Smooth muscle cell (in vitro differentiated cells): ENCODE data around the gene SETD4. TPM values are rescaled to one million over a fixed set of nuclear protein-coding genes. Genes with fewer than 3 reads are reported as not detected.

Experiments
- DNase-seq: peaks from one replicate; lab custom pipeline; 2025; ENCODE audit not compliant: unreplicated experiment; lab: John Stamatoyannopoulos, UW
- H2AFZ ChIP-seq: fragments of 200-600 bp; sonication (generic); 2 replicates; pipeline ENCODE4 v1.6.0; 2016; ENCODE audit warnings: antibody characterized with exemption, low read depth, mild to moderate bottlenecking
- H3F3A ChIP-seq: fragments of 200-600 bp; sonication (generic); 2 replicates; pipeline ENCODE4 v1.6.0; 2017; ENCODE audit warnings: antibody characterized with exemption, low read depth
- H3K27ac ChIP-seq: fragments of 200-600 bp; sonication (generic); 2 replicates; pipeline ENCODE4 v1.5.1; 2016; ENCODE audit warnings: low read depth, mild to moderate bottlenecking
- H3K27me3 ChIP-seq: fragments of 200-600 bp; sonication (generic); 2 replicates; pipeline ENCODE4 v1.6.1; 2016; ENCODE audit warnings: low read depth, mild to moderate bottlenecking
- H3K36me3 ChIP-seq: fragments of 200-600 bp; sonication (generic); 2 replicates; pipeline ENCODE4 v1.5.1; 2016; ENCODE audit warnings: low read depth
- H3K4me1 ChIP-seq: fragments of 200-600 bp; sonication (generic); 2 replicates; pipeline ENCODE4 v1.5.1; 2016; ENCODE audit warnings: low read depth
- H3K4me2 ChIP-seq: fragments of 200-600 bp; sonication (generic); 2 replicates; pipeline ENCODE4 v1.6.0; 2016; ENCODE audit warnings: mild to moderate bottlenecking
- H3K4me3 ChIP-seq: fragments of 200-600 bp; sonication (generic); 2 replicates; pipeline ENCODE4 v1.5.1; 2016; ENCODE audit warnings: mild to moderate bottlenecking
- H3K79me2 ChIP-seq: fragments of 200-600 bp; sonication (generic); 2 replicates; pipeline ENCODE4 v1.6.0; 2016; ENCODE audit warnings: low read depth, mild to moderate bottlenecking
- H3K9ac ChIP-seq: fragments of 200-600 bp; sonication (generic); 2 replicates; pipeline ENCODE4 v1.6.0; 2016; ENCODE audit warnings: low read depth
- H3K9me3 ChIP-seq: fragments of 200-600 bp; sonication (generic); replicated peaks from 2 replicates; pipeline ENCODE4 v1.5.1; 2016; ENCODE audit warnings: low read depth
- H4K20me1 ChIP-seq: fragments of 200-600 bp; sonication (generic); 2 replicates; pipeline ENCODE4 v1.6.0; 2016; ENCODE audit warnings: low read depth
- CTCF ChIP-seq: fragments of 200-600 bp; sonication (generic); IDR thresholded peaks from 2 replicates; pipeline ENCODE4 v1.5.1; 2017; ENCODE audit warnings: borderline replicate concordance, mild to moderate bottlenecking, antibody characterized with exemption; ENCODE audit not compliant: insufficient read depth, poor library complexity, severe bottlenecking
- WGBS: methylation state at CpG from one replicate; pipeline ENCODE4 v1.1.7; 2016; ENCODE audit warnings: low lambda C conversion rate; 5-methylcytosine and 5-hydroxymethylcytosine counted together
- polyA plus RNA-seq: library from polyadenylated mRNA; unstranded; fragments of >200 nt; fragmentation: Nextera tagmentation; extraction: Ambion mirVana; gene quantifications from 2 replicates; pipeline ENCODE4 v1.2.1, GENCODE V29; 2016
- total RNA-seq: library from RNA; depleted of rRNA; stranded (reverse); fragments of >200 nt; gene quantifications from 2 replicates; pipeline ENCODE4 v1.2.3, GENCODE V29; 2014

Gene SETD4
- total and polyA plus RNA-seq, 2 experiments from 2014 or later, result 10.0 to 18.7 TPM

DNA sequence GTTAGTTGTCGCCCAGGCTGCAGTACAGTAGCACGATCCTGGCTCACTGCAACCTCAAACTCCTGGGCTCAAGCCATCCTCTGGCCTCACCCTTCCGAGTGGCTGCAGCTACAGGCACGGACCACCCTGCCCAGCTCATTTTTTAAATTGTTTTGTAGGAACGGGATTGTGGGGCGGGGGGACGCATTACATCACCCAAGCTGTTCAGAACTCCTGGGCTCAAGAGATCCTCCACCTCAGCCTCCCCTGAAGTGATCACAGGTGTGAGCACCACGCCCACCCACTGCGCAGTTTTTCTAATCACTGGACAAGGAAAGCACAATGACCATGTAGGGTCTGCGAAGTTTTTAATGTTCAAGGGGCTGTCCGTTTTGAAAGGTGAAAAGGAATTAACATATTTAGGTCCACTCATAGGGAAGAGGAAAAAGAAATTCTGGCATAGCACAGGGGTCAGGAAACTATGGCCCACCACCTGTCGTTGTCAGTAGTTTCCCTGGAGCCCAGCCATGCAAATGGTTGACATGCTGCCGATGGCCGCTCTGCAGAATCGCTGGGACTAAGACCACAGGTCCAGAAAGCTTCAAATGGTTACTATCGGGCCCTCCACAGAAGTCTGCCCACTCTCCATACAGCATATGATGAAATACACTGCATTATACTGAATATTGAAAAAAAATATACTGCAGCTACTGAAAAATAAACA lies 26.0 kb downstream of the SETD4 start:
- TF ChIP-seq CTCF, result no peak
- no peak overlapping the region for H2AFZ ChIP-seq
- no peaks in the 10 kb centered on the region for H3K9me3 ChIP-seq
- H3K9ac ChIP-seq, result no peak overlapping the region
- no peaks in the 10 kb centered on the region for H3K27me3 ChIP-seq
- H4K20me1 ChIP-seq, result no peaks in the 10 kb centered on the region
- H3K27ac ChIP-seq, result no peak overlapping the region
- H3K79me2 ChIP-seq, result no peaks in the 10 kb centered on the region
- WGBS, result 87% methylated on average over 16 of the region's 16 CpGs
- H3K36me3 ChIP-seq, result no peaks in the 10 kb centered on the region
- H3F3A ChIP-seq, result no peaks in the 10 kb centered on the region
- DNase-seq, result no peak
- H3K4me1 ChIP-seq, result no peaks in the 10 kb centered on the region
- no peak overlapping the region for H3K4me3 ChIP-seq
- no peak overlapping the region for H3K4me2 ChIP-seq

DNA sequence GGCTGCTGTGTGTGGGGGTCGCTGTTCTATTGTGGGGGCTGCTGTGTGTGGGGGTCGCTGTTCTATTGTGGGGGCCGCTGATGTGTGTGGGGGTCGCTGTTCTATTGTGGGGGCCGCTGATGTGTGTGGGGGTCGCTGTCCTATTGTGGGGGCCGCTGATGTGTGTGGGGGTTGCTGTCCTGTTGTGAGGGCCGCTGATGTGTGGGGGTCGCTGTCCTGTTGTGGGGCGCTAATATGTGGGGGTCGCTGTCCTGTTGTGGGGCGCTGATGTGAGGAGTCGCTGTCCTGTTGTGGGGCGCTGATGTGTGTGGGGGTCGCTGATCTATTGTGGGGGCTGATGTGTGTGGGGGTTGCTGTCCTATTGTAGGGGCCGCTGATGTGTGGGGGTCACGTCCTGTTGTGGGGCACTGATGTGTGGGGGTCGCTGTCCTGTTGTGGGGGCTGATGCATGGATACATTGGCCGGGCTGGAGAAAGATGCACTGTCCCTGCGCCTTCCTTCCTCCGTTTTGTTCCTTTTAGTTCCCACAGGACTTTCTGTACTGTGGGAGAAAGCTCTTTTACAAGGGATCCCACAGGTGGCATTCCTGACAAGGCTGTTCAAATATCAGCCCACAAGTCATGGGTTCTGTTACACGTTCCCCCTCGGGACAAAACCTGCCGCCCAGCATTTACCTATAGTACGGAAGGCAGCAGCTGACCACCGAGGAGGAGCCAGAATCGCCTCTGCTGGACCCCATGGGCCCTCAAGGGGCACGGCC lies 27.5 kb downstream of the SETD4 start:
- no peaks in the 10 kb centered on the region for H4K20me1 ChIP-seq
- H3K9me3 ChIP-seq, result no peaks in the 10 kb centered on the region
- no peak for DNase-seq
- H3K4me1 ChIP-seq, result no peaks in the 10 kb centered on the region
- no peak overlapping the region for H3K27ac ChIP-seq
- H3K9ac ChIP-seq, result no peak overlapping the region
- no peaks in the 10 kb centered on the region for H3K27me3 ChIP-seq
- H3F3A ChIP-seq, result no peaks in the 10 kb centered on the region
- no peaks in the 10 kb centered on the region for H3K79me2 ChIP-seq
- WGBS, result 93% methylated on average over 24 of the region's 28 CpGs
- no peak overlapping the region for H3K4me2 ChIP-seq
- no peak overlapping the region for H2AFZ ChIP-seq
- no peaks in the 10 kb centered on the region for H3K36me3 ChIP-seq
- no peak overlapping the region for H3K4me3 ChIP-seq
- no peak for TF ChIP-seq CTCF

- TF ChIP-seq CTCF, result no peak
- Histone ChIP-seq H3K27me3 (no peaks in the 10 kb centered on the region), H2AFZ (no peak overlapping the region), H4K20me1 (no peaks in the 10 kb centered on the region), H3K4me3 (no peak overlapping the region), H3K4me1 (no peaks in the 10 kb centered on the region), H3K9ac (no peak overlapping the region), H3K36me3 (no peaks in the 10 kb centered on the region), H3K79me2 (no peaks in the 10 kb centered on the region), H3K27ac (no peak overlapping the region), H3K9me3 (no peaks in the 10 kb centered on the region), H3F3A (no peaks in the 10 kb centered on the region), H3K4me2 (no peak overlapping the region)
- no peak for DNase-seq
- 62% methylated on average over 16 of the region's 16 CpGs for WGBS
Measured at GRCh38 chr21:36030581-36031189, 29.6 kb downstream of the SETD4 start.
